D341Med (cell line): ENCODE data around the gene XXYLT1.

Experiments
- DNase-seq: peaks from one replicate; pipeline ENCODE4 v3.0.0; 2012; ENCODE audit warnings: low spot score

The XXYLT1 gene

DNA sequence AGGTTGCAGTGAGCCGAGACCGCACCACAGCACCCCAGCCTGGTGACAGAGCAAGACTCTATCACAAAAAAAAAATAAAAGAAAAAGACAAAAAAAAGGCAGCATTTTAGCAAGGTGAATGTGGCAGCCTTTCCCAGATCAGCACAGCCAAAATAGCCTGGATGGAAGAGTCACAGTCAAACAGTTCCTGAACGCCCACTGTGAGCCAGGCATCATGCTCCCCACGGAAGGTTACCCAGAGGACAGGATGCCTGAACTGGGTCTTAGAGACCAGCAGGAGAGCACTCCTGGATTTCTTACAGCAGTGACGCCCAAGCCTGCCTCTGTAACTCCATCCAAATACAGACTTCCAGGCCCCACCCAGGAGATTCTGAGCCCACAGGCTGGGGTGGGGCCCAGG, 4.5 kb downstream of the XXYLT1 start:
- DNase-seq = no peak

DNA sequence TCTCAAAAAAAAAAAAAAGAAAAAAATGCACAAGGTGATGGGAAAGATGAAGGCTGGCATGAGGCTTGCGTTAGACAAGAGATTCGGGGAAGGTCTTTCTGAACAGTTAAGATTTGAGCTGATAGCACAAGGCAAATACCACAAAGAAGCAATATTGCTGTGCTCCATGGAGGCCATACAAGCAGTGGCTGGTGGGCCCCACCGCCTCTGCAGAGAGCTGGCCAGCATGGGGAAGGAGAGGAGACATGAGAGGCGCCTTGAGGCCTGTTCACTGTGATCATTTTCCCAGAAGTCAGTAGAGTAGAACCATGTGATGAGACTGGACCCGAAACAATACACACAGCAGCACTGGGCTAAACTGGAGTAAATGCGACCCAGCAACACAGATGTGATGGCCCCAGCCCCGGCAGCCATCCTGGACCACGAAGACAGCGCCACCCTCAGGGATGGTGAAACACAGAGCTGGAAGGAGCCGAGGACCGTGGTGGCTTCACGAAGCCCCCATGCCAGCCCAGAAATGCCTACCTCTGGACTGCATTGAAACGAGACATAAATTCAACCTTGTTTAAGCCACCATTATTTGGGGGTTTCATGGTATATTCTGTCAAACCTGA, 5.5 kb downstream of the XXYLT1 start:
- DNase-seq = no peak

DNA sequence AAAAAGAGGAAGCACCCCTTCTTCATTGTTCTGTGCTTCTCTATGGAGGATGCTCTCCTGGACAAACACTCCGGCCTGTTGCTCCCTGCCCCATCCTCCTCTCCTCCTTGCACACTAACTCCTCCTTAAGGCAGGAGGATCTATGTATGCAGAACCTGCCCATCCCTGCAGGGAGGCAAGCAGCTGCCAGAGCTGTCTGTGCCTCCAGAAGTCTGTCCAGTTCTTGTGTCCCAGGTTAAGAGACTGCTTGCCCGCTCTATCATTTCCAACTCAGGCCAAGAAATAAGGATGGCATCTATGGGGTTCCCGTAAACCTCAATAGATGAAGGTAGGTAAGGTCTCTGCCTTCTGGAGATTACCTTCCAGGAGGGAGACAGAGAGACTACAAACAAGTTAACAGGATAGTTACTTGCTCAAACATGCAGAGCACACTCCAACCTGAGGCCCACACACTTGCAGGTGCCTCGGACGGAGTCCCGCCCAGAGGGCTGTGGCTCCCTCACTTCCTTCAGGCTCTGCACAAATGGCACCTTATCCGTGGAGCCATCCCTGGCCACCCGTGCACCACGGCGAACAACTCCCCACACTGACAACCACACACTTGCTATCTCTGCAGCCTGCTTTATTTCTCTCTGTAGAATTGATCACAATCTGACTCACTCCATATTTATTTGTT, 6.9 kb downstream of the XXYLT1 start:
- no peak for DNase-seq

DNA sequence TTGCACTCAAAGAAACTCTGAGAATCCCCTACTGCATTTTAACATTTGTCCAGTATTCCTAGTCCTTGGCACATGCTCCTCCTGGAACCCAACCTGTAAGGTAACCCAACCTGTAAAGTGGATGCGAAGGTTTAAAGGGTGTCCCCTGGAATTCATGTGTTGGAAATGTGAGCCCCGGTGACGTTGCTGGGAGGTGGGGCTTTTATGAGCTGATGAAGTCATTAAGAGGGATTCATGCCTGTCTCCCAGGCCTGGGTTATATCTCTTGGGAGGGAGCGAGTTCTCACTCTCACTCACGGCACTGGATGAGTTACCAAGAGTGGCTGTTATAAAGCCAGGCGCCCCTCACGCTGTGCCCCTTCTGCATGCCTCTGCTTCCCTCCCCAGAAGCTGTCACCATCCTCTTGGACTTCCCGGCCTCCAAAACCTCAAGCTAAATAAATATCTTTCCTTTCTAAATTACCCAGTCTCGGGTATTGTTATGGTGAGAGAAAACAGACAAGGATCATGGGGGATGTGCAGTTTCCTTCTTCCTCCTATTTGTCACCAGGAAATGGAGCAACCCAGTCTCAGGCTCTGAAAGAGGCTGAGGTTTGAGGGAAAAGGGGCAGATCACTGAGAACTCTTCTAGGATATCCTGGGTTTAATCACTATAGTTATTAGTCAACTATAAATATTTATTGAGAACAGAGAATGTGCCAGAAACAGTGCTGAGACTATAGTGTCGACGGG, 7.6 kb downstream of the XXYLT1 start:
- DNase-seq = no peak

DNA sequence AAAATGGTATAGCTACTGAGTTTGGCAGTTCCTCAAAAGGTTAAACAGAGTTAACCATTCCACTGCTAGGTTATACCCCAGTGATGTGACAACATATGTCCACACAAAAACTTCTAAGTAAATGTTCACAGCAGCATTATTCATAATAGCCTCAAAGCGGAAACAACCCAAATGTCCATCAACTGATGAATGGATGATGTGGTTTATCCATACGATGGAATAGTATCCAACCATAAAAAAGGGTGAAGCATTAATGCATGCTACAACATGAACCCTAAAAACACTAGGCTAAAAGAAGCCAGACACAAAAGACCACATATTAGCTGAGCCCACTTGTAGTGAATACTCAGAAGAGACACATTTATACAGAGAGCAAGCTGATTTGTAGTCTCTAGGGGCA, 9.0 kb downstream of the XXYLT1 start:
- no peak for DNase-seq

DNA sequence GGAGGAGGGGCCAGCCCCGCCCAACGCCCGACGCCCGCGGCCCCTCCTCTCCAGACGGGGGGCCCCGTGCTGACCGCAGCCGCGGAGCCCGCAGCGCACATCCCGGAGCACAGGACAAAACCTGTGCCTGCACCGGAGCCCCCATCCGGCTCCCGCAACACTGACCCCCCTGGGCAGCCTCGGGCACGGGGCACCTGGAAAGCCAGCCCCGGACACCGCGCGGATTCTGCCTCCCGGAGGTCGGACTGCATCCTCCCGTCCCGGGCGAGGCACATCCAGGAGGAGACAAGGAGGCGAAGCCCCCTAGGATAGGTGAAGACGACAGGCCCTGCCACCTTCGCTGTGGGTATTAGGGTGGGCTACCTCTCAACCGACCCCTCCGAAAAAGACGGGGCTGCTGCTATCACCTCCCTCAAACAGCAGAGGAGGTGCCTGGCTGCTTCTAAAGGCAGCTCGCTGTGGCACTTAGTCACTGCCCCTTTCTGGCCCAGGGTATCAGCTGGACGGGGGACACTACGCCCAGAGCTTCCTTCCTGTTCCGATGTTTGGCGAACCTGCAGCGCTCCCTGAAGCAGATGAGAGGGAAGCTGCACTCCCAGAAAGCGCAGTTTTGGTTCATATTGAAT, 10.6 kb downstream of the XXYLT1 start:
- DNase-seq = no peak

DNA sequence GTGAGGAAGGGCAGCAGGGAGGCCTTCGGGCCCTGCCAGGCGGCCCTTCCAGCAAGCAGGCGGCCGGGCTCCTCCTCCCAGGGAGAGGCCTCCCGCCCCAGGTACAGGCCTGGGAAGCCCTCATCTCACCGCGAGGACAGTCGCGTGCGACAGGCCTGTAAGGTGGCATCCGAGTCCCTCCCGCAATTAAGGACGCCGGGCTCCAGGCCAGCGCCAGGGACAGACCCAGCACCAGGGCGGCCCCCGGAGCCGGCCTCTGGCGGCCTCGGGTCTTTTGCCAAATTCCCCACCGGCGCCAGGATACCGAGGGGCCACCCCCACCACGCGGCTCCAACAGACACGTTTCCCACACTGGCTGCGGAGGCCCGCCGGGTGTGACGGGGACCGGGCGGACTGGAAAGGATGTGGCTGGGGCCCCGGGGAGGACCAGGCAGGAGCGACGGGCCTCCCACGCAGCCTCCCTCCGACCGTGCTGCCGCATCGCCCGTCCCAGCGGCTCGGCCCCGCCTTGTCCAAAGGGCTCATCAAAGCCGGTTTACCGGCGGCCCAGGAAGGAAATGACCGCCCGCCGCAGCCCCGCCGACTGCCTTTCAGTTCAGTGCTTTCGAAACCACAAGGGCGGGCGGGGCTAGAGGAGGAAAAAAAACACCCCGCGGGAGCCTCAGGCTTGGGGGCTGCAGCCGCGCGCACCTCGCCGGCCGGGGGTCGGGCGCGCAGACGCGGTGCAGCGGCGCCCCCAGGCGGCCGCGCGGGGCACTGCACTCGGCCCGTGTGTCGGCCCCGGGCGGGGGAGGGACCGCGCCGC, 11.3 kb downstream of the XXYLT1 start:
- DNase-seq = peak; percentile 99

DNA sequence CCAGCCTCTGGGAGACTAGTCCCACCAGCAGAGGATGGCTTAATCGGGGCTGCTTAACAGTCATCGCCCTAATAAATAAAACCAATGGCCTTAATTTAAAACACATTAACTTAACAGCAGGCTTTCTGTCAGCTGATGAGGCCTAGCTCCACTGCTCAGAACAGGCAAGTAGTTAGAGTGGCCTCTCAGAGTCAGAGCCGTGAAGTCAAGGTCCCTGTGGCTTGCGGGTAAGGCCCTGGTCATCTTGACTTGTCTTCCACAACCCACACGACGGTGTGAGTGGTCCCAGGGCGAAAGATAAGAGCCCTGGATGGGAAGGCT, 11.8 kb downstream of the XXYLT1 start:
- no peak for DNase-seq

DNA sequence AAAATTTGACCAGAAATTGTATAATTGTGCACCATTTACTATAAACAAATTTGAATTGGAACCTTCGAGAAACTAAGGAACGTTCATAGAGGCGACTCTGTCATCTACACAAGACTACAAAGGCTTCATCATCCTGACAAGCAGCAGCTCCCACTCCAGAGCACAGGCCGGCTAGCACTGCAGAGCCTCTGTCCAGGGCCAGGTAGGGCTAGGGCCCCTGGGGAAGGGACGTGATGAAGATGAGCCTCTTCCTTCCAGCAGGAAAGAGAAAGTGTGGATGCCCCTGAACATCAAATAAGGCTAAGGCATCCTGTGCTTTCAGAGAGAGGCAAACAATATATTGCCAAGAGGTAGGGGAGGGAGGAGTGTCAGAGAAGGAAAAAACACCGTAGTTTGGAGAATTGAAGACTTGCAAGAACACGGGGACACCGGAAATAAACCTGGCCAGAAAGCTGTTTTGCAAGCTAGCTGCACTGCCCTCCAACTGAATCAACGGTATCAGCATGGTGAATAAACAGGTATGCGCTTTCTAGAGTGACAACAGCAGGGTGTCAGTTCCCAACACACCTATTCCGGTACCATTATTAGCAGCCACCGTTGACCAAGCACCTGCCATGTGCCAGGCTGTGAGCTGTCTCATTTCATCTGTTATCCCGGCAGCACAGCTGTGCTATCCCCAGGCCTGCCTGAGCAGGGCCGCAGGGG, 12.4 kb downstream of the XXYLT1 start:
- DNase-seq = no peak

DNA sequence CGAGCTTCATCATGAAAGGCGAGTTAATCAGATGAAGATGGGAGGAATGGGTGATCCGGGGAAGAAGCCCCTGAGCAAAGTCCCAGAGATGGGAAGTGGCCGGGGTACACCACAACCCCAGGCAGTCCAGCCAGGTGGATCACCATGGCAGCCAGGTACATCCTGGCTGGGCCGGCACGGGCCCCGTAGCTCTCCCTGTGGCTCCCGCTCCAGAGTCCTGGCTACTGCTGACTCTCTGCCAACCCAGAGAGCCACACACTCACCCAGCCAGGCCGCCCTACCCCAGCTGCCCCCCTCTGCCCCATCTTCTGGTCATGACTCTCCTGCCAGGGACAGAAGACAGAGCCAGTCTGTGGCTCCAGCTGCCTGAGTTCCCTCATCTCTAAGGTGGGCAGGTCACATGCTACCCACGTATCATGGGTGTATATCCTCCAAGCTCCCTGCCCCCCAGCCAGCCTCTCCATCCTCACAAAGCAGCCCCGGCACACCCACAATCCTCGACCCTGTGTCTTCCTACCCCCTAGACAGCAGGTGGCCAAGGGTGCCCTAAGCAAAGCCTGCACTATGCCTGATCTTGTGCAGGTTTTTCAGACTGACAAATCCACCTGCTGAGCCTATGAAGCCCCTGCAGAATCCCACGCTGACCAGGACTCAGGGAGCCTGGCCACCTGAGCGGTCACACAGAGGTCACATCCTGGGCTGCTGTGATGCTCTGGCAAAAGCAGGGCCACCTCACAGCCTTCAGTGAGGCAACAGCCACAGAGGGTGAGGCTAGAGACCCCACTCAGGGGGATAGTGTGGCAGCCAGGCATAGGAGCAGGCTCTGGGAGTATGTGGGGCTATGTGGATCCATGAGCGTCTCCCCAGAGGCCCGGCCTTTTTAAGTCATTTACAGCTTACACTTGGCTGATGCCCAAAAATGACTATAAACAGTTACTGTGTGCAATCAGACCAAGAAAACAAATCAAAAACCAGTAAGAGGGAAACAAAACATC, 13.2 kb downstream of the XXYLT1 start:
- DNase-seq = no peak

DNA sequence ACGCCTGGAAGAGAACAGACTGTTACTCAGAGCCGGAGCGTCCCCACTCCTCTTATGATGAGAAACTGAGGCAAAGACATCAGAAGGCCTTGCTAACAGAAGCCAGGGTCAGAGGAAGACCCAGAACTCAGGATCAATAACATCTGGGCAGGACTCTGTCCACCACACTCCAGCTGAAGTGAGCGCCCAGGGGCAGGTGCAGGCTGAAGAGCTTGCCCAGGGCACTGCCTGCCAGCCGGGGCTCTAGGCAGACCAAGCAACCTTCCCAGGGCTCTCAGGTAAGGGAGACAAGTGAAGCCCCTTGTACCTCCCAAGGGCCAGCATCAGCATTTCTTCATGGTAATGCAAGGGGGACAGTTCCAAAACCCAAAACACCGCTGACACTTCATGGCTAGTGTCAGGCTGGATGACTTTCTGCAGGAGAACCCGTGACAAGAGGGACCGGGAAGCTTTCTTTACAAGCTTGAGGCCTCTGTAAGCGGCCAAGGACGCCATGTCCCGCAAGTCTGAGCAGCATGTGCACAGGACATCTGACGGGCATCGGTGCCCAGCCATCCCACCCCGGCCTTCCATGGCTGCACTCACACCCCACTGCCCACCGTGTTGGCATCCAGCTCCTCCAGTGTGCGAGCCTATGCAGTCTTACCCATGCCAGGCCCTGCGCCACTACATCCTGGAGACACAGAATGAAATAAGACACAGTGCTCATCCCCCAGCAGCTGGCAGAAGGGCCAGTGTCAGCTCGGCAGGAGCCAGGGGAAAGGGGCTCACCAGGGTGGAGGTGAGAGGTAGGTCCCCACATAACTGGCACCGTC, 14.1 kb downstream of the XXYLT1 start:
- DNase-seq = no peak

DNA sequence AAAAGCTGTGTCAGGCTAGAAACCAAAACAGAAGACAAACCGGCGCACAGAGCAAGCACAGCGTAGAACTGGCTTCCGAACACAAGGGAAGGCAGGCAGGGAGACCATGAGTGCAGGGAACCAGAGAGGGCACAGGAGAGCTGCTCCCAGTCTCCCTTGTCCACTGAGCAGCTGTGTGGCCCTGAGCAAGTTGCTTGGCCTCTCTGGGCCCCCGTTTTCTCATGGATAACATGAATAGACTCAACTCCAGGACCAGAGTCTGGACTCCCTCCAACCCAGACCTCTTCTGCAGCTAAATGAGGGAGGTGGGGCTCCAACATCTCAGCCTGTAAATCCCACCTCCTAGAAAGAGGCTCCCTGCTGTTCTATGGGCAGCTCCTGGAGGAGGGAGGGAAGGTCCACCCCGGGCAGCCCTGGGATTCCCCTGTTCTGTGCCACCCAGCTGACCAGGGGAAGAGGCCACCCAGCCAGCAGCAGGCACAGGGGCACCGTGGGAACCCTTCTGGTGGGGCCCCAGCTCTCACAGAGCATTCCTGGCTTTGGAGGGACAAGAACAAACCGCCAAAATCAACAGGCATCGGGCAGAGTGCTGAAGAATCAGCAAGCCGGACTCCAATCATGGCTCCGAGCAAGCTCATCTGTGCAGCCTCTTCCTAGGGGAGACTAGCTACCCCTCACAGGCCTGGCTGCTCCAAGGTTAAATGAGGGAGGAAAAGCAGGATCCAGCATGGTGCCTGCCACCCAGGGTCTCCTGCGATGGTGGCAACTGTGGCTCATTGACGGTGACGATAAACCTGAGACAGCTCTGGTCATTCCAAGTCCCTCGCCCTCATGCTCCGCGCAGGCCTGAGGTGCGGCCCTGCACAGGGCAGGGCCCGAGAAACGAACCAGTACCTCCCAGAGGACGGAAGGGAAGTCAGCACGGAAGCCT, 15.1 kb downstream of the XXYLT1 start:
- DNase-seq = no peak

DNA sequence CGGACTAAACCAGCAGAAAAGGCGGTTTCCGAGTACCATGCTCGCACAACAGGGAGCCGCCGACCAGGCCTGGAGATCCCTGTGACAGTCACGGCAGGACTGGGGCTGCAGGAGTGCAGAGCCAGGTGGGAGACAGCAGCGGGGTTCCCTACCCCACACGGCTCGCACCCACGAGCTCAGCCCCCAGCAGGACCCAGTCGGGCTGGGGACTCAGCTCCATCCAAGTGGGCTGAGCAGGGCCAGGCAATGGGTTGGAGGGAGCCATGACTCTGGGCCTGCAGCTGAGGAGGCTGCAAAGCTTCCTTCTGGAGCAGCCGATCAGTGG, 15.8 kb downstream of the XXYLT1 start:
- DNase-seq = no peak

DNA sequence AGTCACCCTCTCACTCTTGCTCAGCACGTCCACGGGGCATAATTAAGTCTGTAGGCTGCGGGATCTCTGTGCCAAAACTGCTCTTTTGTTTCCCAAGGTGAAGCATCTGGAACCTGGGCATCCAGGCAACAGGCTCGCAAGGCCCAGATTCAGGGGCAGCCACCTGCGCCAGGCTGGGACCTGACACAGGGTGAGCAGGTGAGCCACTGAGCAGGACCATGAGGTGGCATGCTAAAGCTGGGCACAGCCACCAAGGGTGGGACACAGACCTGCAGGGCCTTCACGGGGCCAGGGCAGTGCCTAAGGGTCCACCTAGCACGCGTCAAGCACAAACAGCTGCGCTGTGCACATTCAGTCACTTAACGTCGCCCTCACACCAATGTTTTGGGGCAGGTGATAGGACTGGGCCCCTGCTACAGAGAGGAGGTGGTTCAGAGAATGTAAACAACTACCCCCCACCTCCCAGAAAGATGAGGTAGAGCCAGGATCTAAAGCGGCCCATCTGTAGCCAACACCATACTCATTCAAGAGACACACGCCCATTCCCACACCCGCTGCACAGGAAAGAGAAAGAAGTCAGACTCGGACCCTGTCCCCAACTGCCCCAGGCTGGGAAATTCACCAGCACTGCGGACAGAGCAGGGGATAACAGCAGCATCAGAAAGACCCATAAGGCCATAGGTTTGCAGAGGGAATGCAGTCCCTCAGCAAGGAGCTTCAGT, 16.3 kb downstream of the XXYLT1 start:
- DNase-seq = no peak

DNA sequence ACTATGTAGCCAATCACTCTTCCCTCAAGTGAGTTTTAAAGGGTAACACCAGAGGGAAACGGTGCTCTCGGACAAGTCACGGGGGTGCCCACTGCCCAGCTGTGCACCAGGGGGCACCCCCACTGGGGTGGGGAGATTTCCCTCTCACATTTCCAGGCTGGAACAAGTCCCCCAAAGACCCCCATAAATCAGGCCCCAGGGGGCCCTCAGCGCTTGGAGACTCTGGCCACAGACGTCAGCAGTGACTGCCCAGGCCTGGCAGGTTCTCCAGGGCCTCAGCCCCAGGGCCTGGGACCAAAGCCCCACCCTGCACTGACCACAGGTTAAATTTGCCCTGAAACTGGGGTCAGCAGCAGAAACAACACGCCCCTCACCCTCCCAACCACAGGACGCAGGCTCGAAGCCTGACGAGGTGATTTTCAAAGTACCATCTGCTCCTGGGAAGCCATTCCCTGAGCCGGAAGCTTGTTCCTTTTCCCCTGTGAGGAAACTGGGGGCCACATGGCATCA, 17.0 kb downstream of the XXYLT1 start:
- peak; percentile 63 for DNase-seq

DNA sequence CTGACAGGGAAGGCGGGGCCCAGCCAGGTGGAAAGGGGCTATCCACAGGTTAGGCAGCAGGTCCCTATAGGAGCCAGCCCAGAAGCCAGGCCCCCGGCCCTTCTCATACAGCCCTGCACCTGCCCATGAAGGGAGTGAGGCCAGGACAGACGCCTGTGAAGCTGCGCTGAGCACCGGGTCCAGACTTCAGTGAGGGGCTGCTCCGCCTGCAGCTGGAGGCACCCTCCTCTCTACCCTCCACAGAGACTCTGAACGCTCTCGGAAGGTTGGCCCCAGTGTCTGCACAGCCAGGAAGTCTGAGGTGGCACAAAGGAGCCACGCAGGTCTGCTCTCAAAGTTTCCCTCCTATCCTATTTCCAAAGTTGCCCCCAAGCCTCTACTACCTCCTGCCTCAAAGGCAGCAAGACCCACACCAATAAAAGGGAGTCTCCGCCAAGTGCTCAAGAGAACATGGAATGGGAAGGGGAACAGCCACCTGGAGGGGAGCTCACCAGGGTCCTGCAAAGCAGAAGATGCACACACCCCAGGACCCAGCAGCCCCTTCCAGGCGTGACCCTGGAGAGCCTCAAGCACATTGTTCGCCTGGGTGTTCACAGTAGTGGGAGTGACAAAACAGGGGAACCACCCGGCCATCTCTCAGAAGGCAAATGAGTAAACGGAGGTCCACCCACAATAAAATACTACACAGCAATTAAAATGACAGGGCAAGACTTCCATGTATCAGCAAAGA, 19.5 kb downstream of the XXYLT1 start:
- DNase-seq = no peak
